Neutrophil (primary cell): ENCODE data around the gene MIER2.
"Not testable (repeated sequence)": the region's sequence is repeated elsewhere in the genome, so short reads cannot be mapped to it uniquely, and the experiment has no call there.

Source experiments
- H3K27ac ChIP-seq: fragments of 200-600 bp; sonication (generic); 2 replicates; pipeline ENCODE4 v1.5.1; 2016; ENCODE audit warnings: mild to moderate bottlenecking, moderate library complexity
- H3K27me3 ChIP-seq: fragments of 200-600 bp; sonication (generic); 2 replicates; pipeline ENCODE4 v1.6.0; 2016; ENCODE audit warnings: mild to moderate bottlenecking
- H3K36me3 ChIP-seq: fragments of 200-600 bp; sonication (generic); 2 replicates; pipeline ENCODE4 v1.5.1; 2017
- H3K4me1 ChIP-seq, 2 experiments: fragments of 200-600 bp in 1 of 2; sonication (generic) in 1 of 2; 1 replicate in 1 of 2; 2 replicates in 1 of 2; pipeline versions ENCODE4 v1.5.1 to v1.6.1; 2013 to 2016; ENCODE audit warnings: low read depth in 1 of 2, low read length in 1 of 2, mild to moderate bottlenecking in 1 of 2, moderate library complexity in 1 of 2; ENCODE audit not compliant: control insufficient read depth in 1 of 2, insufficient read depth in 1 of 2
- H3K4me3 ChIP-seq, 2 experiments: fragments of 200-600 bp in 1 of 2; sonication (generic) in 1 of 2; 1 replicate in 1 of 2; 2 replicates in 1 of 2; pipeline ENCODE4 v1.5.1; 2013 to 2016; ENCODE audit warnings: low read depth in 1 of 2, low read length in 1 of 2, mild to moderate bottlenecking in 1 of 2, moderate library complexity in 1 of 2
- H3K9me3 ChIP-seq: fragments of 200-600 bp; sonication (generic); 2 replicates; pipeline ENCODE4 v1.5.1; 2016
- CTCF ChIP-seq: fragments of 200-600 bp; sonication (generic); IDR thresholded peaks from 2 replicates; pipeline ENCODE4 v1.5.1; 2016; ENCODE audit warnings: antibody characterized with exemption

MIER2 gene

GRCh38 chr19:271856-272255, 72.7 kb downstream of the MIER2 start:
- Histone ChIP-seq H3K4me3 (no peak overlapping the region), H3K27ac (no peak overlapping the region), H3K4me1 (peaks cover 2 to 5% of the 10 kb centered on the region in 2 experiments), H3K27me3 (peaks cover 53% of the 10 kb centered on the region), H3K36me3 (no peaks in the 10 kb centered on the region), H3K9me3 (no peaks in the 10 kb centered on the region)
- no peak for TF ChIP-seq CTCF

- not testable (repeated sequence) for H3K27ac ChIP-seq, H3K4me1 ChIP-seq, H3K36me3 ChIP-seq, H3K9me3 ChIP-seq, H3K4me3 ChIP-seq
- peaks cover 57% of the 10 kb centered on the region for H3K27me3 ChIP-seq
Observed at GRCh38 chr19:270766-271318, 73.8 kb downstream of the MIER2 start.

- Histone ChIP-seq H3K27me3 (peaks cover 73% of the 10 kb centered on the region), H3K9me3 (no peaks in the 10 kb centered on the region)
- TF ChIP-seq CTCF, result no peak
Observed at GRCh38 chr19:269241-269640, 75.4 kb downstream of the MIER2 start.

GRCh38 chr19:262125-262524, 82.5 kb downstream of the MIER2 start:
- Histone ChIP-seq H3K27ac (no peak overlapping the region), H3K36me3 (no peaks in the 10 kb centered on the region), H3K9me3 (no peaks in the 10 kb centered on the region), H3K4me1 (peaks cover 5% of the 10 kb centered on the region in 2 experiments), H3K27me3 (peaks cover 51% of the 10 kb centered on the region), H3K4me3 (no peak overlapping the region)
- no peak for TF ChIP-seq CTCF

More at GRCh38 chr19:269241-269640, 75.4 kb downstream of the MIER2 start:
- Histone ChIP-seq H3K4me3 (no peak overlapping the region), H3K27ac (no peak overlapping the region), H3K36me3 (no peaks in the 10 kb centered on the region), H3K4me1 (peaks cover 5 to 8% of the 10 kb centered on the region in 2 experiments)

GRCh38 chr19:256804-257203, 87.8 kb downstream of the MIER2 start:
- not testable (repeated sequence) for H3K36me3 ChIP-seq, H3K4me3 ChIP-seq, H3K4me1 ChIP-seq, H3K9me3 ChIP-seq, H3K27ac ChIP-seq
- H3K27me3 ChIP-seq, result peaks cover 45% of the 10 kb centered on the region
